Measurements from ENCODE around the gene ISX. TPM values are rescaled to one million over a fixed set of nuclear protein-coding genes. Genes with fewer than 3 reads are reported as not detected.

ISX gene
- total and polyA plus RNA-seq, 2 of the 13 experiments (the other 11 are each of a cell fraction or from before 2014, with no cell fraction given) = 1.4 to 1.8 TPM

GRCh38 chr22:35054064-35054463 lies 11.9 kb upstream of the ISX start:
- no TSS peak for BruUV-seq (replicated peaks)
- H3K4me3 ChIP-seq (replicated peaks in 1 of 3; ENCODE audit: insufficient read depth in 1 of 3, low read depth in 2 of 3, low read length in 3 of 3) = no peak overlapping the region
- no peak overlapping the region for H3K4me2 ChIP-seq (ENCODE audit: low read depth, low read length)
- H3K9ac ChIP-seq (ENCODE audit: insufficient read depth, low read depth, low read length) = no peak overlapping the region
- no peak overlapping the region for H2AFZ ChIP-seq (ENCODE audit: low read length)
- in situ Hi-C loops (cut with HindIII; ENCODE audit: extremely low pct_ligation_motif_present, low pct_unique_long_range_greater_than_20kb) = no loop called here
- no peak for DNase-seq (ENCODE audit: low spot score)
- ChIA-PET CTCF (ENCODE audit: low intra/inter-chr PET ratio, low total read pairs) (no interaction called here), POLR2A (no interaction called here)
- peaks cover 2 to 7% of the 10 kb centered on the region in 2 experiments; a peak in 3 of 5 replicates for H3K27me3 ChIP-seq (ENCODE audit: control insufficient read depth in 1 of 2, insufficient read depth in 2 of 2, low read length in 2 of 2)
- no peaks in the 10 kb centered on the region for H4K20me1 ChIP-seq (ENCODE audit: insufficient read depth, low read length)
- intact Hi-C loops (cut with micrococcal nuclease; ENCODE audit: unreplicated experiment) = no loop called here
- H3K27ac ChIP-seq (ENCODE audit: extremely low read length, insufficient read depth, low read length) = no peak overlapping the region
- WGBS (ENCODE audit: low lambda C conversion rate) = 13% methylated on average over 2 of the region's 3 CpGs
- H3K36me3 ChIP-seq (replicated peaks in 1 of 2; ENCODE audit: control insufficient read depth in 1 of 2, insufficient read depth in 2 of 2, low read length in 2 of 2) = no peaks in the 10 kb centered on the region
- no peaks in the 10 kb centered on the region for H3K79me2 ChIP-seq (ENCODE audit: insufficient read depth, low read length)
- H3K4me1 ChIP-seq (ENCODE audit: insufficient read depth, low read length) = no peaks in the 10 kb centered on the region
- no peaks in the 10 kb centered on the region for H3K9me3 ChIP-seq (ENCODE audit: low read length)
- no peak for FAIRE-seq
- no peak for ATAC-seq
- TF ChIP-seq ZNF646 (CRISPR knock-in tag; IDR thresholded peaks at IDR 0.05) (no peak), ZNF281 (CRISPR knock-in tag; IDR thresholded peaks at IDR 0.05; ENCODE audit: borderline replicate concordance) (no peak), ZNF337 (CRISPR knock-in tag; IDR thresholded peaks at IDR 0.05; ENCODE audit: borderline replicate concordance, low read depth) (no peak), MYPOP (CRISPR knock-in tag; IDR thresholded peaks at IDR 0.05) (no peak), CBX1 (IDR thresholded peaks at IDR 0.05; ENCODE audit: low read depth) (no peak), ZNF768 (CRISPR knock-in tag; IDR thresholded peaks at IDR 0.05) (no peak), SETDB1 (CRISPR knock-in tag; IDR thresholded peaks at IDR 0.05; ENCODE audit: borderline replicate concordance) (no peak), ZNF589 (CRISPR knock-in tag; conservative IDR thresholded peaks at IDR 0.05) (no peak), ZMYM2 (CRISPR knock-in tag; IDR thresholded peaks at IDR 0.05) (no peak), ZNF260 (CRISPR knock-in tag; IDR thresholded peaks at IDR 0.05; ENCODE audit: borderline replicate concordance, low read depth) (no peak), HNRNPLL (IDR thresholded peaks at IDR 0.05; ENCODE audit: low read depth, low read length, poor library complexity, severe bottlenecking) (no peak), RFX5 (IDR thresholded peaks at IDR 0.05; ENCODE audit: low read depth, low read length) (no peak), THAP8 (CRISPR knock-in tag; IDR thresholded peaks at IDR 0.05; ENCODE audit: borderline replicate concordance) (no peak), ZNF737 (CRISPR knock-in tag; IDR thresholded peaks at IDR 0.05; ENCODE audit: borderline replicate concordance) (no peak)
